Measurements from ENCODE around the gene SPOP.

DNA sequence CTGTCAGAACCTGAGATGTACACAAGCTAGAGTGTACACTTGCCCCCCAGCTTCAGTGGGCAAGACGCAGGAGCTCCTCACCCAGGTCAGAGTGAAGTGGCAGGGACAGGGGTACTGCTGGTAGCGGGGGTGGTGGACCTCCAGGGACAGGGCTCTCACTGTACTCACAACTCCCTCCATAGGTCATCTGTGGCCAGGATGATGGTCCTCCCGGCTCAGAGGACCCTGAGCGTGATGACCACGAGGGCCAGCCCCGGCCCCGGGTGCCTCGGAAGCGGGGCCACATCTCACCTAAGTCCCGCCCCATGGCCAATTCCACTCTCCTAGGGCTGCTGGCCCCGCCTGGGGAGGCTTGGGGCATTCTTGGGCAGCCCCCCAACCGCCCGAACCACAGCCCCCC, 99.5 kb downstream of the SPOP start:
- TF ChIP-seq, protein P1, sequence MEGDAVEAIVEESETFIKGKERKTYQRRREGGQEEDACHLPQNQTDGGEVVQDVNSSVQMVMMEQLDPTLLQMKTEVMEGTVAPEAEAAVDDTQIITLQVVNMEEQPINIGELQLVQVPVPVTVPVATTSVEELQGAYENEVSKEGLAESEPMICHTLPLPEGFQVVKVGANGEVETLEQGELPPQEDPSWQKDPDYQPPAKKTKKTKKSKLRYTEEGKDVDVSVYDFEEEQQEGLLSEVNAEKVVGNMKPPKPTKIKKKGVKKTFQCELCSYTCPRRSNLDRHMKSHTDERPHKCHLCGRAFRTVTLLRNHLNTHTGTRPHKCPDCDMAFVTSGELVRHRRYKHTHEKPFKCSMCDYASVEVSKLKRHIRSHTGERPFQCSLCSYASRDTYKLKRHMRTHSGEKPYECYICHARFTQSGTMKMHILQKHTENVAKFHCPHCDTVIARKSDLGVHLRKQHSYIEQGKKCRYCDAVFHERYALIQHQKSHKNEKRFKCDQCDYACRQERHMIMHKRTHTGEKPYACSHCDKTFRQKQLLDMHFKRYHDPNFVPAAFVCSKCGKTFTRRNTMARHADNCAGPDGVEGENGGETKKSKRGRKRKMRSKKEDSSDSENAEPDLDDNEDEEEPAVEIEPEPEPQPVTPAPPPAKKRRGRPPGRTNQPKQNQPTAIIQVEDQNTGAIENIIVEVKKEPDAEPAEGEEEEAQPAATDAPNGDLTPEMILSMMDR (IDR thresholded peaks at IDR 0.05), result no peak
- TF ChIP-seq, protein P2, sequence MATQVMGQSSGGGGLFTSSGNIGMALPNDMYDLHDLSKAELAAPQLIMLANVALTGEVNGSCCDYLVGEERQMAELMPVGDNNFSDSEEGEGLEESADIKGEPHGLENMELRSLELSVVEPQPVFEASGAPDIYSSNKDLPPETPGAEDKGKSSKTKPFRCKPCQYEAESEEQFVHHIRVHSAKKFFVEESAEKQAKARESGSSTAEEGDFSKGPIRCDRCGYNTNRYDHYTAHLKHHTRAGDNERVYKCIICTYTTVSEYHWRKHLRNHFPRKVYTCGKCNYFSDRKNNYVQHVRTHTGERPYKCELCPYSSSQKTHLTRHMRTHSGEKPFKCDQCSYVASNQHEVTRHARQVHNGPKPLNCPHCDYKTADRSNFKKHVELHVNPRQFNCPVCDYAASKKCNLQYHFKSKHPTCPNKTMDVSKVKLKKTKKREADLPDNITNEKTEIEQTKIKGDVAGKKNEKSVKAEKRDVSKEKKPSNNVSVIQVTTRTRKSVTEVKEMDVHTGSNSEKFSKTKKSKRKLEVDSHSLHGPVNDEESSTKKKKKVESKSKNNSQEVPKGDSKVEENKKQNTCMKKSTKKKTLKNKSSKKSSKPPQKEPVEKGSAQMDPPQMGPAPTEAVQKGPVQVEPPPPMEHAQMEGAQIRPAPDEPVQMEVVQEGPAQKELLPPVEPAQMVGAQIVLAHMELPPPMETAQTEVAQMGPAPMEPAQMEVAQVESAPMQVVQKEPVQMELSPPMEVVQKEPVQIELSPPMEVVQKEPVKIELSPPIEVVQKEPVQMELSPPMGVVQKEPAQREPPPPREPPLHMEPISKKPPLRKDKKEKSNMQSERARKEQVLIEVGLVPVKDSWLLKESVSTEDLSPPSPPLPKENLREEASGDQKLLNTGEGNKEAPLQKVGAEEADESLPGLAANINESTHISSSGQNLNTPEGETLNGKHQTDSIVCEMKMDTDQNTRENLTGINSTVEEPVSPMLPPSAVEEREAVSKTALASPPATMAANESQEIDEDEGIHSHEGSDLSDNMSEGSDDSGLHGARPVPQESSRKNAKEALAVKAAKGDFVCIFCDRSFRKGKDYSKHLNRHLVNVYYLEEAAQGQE (IDR thresholded peaks at IDR 0.05; ENCODE audit: insufficient read depth in 1 of 2, low read depth in 2 of 2, low read length in 1 of 2), result no peak
- TF ChIP-seq POLR2AphosphoS5 (IDR thresholded peaks at IDR 0.05; ENCODE audit: low read depth, low read length), result no peak
- no peak for TF ChIP-seq SIN3A (IDR thresholded peaks at IDR 0.05; ENCODE audit: borderline replicate concordance, insufficient read depth, low read depth, low read length)
- no peak for TF ChIP-seq TCF7L2 (IDR thresholded peaks at IDR 0.05; ENCODE audit: low read depth, low read length)
